ENCODE data around the gene VAPA. TPM values are rescaled to one million over a fixed set of nuclear protein-coding genes. Genes with fewer than 3 reads are reported as not detected.
A peak's percentile ranks its signal among the peaks of the same experiment; 100 is the strongest.

VAPA gene
- total RNA-seq, 4 donors from 2014 or later, result 276 to 386 (median 317) TPM

GRCh38 chr18:9971313-9971920 lies 57.6 kb downstream of the VAPA start:
- ATAC-seq, result peak; percentile 59
- peaks cover 0 to 14% (median 0%) of the 10 kb centered on the region in 3 donors for H3K9me3 ChIP-seq
- no peaks in the 10 kb centered on the region for H3K27me3 ChIP-seq
- peaks cover 0 to 8% (median 0%) of the 10 kb centered on the region in 3 donors for H3K4me1 ChIP-seq
- no peaks in the 10 kb centered on the region for H3K36me3 ChIP-seq
- no peak overlapping the region for H3K4me3 ChIP-seq
- TF ChIP-seq POLR2A (IDR thresholded peaks at IDR 0.05) (no peak), EP300 (IDR thresholded peaks at IDR 0.05) (no peak), CTCF (IDR thresholded peaks at IDR 0.05) (peak; percentile 77 to 94 (median 84)), POLR2AphosphoS5 (IDR thresholded peaks at IDR 0.05) (peak; percentile 10)
- no peak overlapping the region for H3K27ac ChIP-seq
- 0 to 2% methylated on average over 3 to 4 of the region's 4 CpGs for WGBS, 2 donors (ENCODE audit: low coverage in 1 of 2)

GRCh38 chr18:9973470-9973869 lies 59.7 kb downstream of the VAPA start:
- TF ChIP-seq POLR2AphosphoS5 (IDR thresholded peaks at IDR 0.05), result no peak
- TF ChIP-seq EP300 (IDR thresholded peaks at IDR 0.05), result no peak
- no peak for TF ChIP-seq POLR2A (IDR thresholded peaks at IDR 0.05)
- no peak for TF ChIP-seq CTCF (IDR thresholded peaks at IDR 0.05)
- Histone ChIP-seq H3K4me3 (no peak overlapping the region), H3K27ac (no peak overlapping the region), H3K36me3 (no peaks in the 10 kb centered on the region), H3K4me1 (peaks cover 0 to 8% (median 0%) of the 10 kb centered on the region in 3 donors), H3K9me3 (peaks cover 0 to 19% (median 0%) of the 10 kb centered on the region in 3 donors), H3K27me3 (no peaks in the 10 kb centered on the region)
- WGBS, 2 donors (ENCODE audit: low coverage in 1 of 2), result 80% methylated on average over 1 of the region's 4 CpGs; no CpG with 5 or more reads in 1 of the 2 donors
- no peak for ATAC-seq

- no peak for TF ChIP-seq EP300 (IDR thresholded peaks at IDR 0.05)
- TF ChIP-seq CTCF (IDR thresholded peaks at IDR 0.05), result no peak
- TF ChIP-seq POLR2A (IDR thresholded peaks at IDR 0.05), result no peak
- TF ChIP-seq POLR2AphosphoS5 (IDR thresholded peaks at IDR 0.05), result no peak
- Histone ChIP-seq H3K27me3 (no peaks in the 10 kb centered on the region), H3K9me3 (peaks cover 0 to 19% (median 0%) of the 10 kb centered on the region in 3 donors), H3K4me1 (peaks cover 0 to 8% (median 0%) of the 10 kb centered on the region in 3 donors), H3K36me3 (no peaks in the 10 kb centered on the region), H3K4me3 (no peak overlapping the region), H3K27ac (no peak overlapping the region)
- no peak for ATAC-seq
- WGBS, 2 donors (ENCODE audit: low coverage in 1 of 2), result 90 to 100% methylated on average over 1 to 2 of the region's 2 CpGs
Observed at GRCh38 chr18:9974279-9974915, 60.6 kb downstream of the VAPA start.

GRCh38 chr18:9975658-9976057 lies 61.8 kb downstream of the VAPA start:
- H3K4me1 ChIP-seq, result peaks cover 0 to 8% (median 0%) of the 10 kb centered on the region in 3 donors
- TF ChIP-seq POLR2A (IDR thresholded peaks at IDR 0.05) (no peak), EP300 (IDR thresholded peaks at IDR 0.05) (no peak), CTCF (IDR thresholded peaks at IDR 0.05) (no peak)
- H3K27ac ChIP-seq, result no peak overlapping the region
- ATAC-seq, result no peak
- H3K9me3 ChIP-seq, result peaks cover 0 to 19% (median 0%) of the 10 kb centered on the region in 3 donors
- H3K4me3 ChIP-seq, result no peak overlapping the region
- no peaks in the 10 kb centered on the region for H3K27me3 ChIP-seq
- no peaks in the 10 kb centered on the region for H3K36me3 ChIP-seq

GRCh38 chr18:9982711-9983110 lies 68.9 kb downstream of the VAPA start:
- no peak overlapping the region for H3K4me3 ChIP-seq
- peaks cover 0 to 3% (median 0%) of the 10 kb centered on the region in 3 donors for H3K4me1 ChIP-seq
- no peak overlapping the region for H3K27ac ChIP-seq
- no peaks in the 10 kb centered on the region for H3K9me3 ChIP-seq
- H3K36me3 ChIP-seq, result no peaks in the 10 kb centered on the region
- no peak for ATAC-seq
- WGBS, 2 donors (ENCODE audit: low coverage in 1 of 2), result no CpG with 5 or more reads among the region's 5 CpGs
- no peaks in the 10 kb centered on the region for H3K27me3 ChIP-seq
- TF ChIP-seq CTCF (IDR thresholded peaks at IDR 0.05) (no peak), POLR2AphosphoS5 (IDR thresholded peaks at IDR 0.05) (no peak), POLR2A (IDR thresholded peaks at IDR 0.05) (no peak), EP300 (IDR thresholded peaks at IDR 0.05) (no peak)

Data from gastroesophageal sphincter (tissue), 4 donors.